ENCODE data around the gene PAX5.

The PAX5 gene

DNA sequence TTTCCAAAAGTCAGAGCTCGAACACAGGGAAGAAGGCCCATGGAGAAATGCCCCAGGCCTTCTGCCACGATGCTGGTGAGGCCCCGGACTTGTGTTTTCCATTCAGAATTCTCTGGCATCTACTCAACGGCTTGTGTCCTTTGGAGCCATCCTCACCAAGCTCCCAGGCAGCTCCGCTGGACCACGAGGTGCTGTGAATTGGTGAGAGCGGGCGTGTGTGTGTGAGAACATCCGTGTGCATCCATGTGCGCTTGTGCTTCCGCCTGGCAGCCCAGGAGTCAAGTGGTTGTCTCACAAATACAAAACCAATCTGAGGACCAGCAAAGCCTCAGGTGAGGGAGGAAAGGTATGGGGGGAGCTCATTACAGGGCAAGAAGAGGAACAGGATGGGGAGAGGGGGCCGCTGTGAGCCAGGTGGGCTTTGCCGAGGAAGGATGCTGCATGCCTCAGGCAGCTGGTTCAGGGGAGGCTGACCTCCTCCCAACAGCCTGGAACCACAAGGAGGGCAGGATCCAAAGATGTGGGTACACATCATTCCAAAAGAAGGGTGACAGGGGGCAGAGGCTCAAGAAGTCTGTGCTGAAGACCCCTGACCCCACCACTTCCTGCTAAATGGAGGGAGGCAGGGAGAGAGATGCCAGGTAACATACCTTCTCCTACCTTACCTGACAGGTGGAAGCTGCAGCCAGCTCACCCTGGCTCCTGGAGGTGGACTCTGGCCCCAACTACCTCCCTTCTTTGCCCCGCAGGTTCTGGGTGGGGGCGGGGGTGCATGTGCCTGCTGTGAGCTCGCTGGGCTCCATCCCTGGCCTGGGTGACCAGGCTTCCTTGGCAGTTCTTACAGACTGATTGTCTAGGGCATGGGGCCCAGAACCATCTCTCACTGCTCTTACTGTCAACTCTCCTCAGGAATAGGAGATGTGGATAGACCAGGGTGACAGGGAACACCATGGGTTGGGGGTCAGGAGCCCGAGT is 196.3 kb downstream of the PAX5 start:
- no peak overlapping the region for H2BK15ac ChIP-seq (ENCODE audit: low read length)
- no peak overlapping the region for H4K8ac ChIP-seq (ENCODE audit: low read depth, low read length)
- no peak overlapping the region for H3K18ac ChIP-seq (ENCODE audit: low read length)
- no peaks in the 10 kb centered on the region for H3K9me3 ChIP-seq (replicated peaks in 1 of 2; ENCODE audit: control insufficient read depth in 2 of 2, insufficient read depth in 1 of 2, low read depth in 1 of 2, low read length in 2 of 2)
- H3K4me3 ChIP-seq (ENCODE audit: low read length in 2 of 2) = peak overlapping the region in 1 of 2 donors; percentile 31
- H3K36me3 ChIP-seq (replicated peaks in 1 of 2; ENCODE audit: control insufficient read depth in 2 of 2, insufficient read depth in 2 of 2, low read length in 2 of 2) = peaks cover 0 to 51% of the 10 kb centered on the region in 2 donors
- no peak overlapping the region for H2BK12ac ChIP-seq (ENCODE audit: low read length)
- H2BK120ac ChIP-seq (ENCODE audit: low read depth, low read length) = no peak overlapping the region
- peaks cover 0 to 2% (median 0%) of the 10 kb centered on the region in 3 experiments for H3K27me3 ChIP-seq (ENCODE audit: control insufficient read depth in 3 of 3, insufficient read depth in 3 of 3, low read depth in 1 of 3, low read length in 3 of 3)
- H3K4me1 ChIP-seq (ENCODE audit: control insufficient read depth in 2 of 2, insufficient read depth in 1 of 2, low read depth in 1 of 2, low read length in 2 of 2) = peaks cover 5 to 14% of the 10 kb centered on the region in 2 donors
- no peak overlapping the region for H3K14ac ChIP-seq (ENCODE audit: low read length)
- no peak overlapping the region for H3K27ac ChIP-seq (replicated peaks; ENCODE audit: low read length)
- H3K9ac ChIP-seq (ENCODE audit: low read depth, low read length, poor library complexity) = no peak overlapping the region
- peak overlapping the region; percentile 20 for H2AK5ac ChIP-seq (ENCODE audit: low read depth, low read length)
- H2AFZ ChIP-seq (ENCODE audit: low read length) = no peak overlapping the region
- no peak overlapping the region for H4K91ac ChIP-seq (ENCODE audit: low read depth, low read length, poor library complexity)
- no peak overlapping the region for H3K4me2 ChIP-seq (ENCODE audit: insufficient read depth, low read length, poor library complexity, severe bottlenecking)
- no peak overlapping the region for H3K4ac ChIP-seq (ENCODE audit: low read length)
- H3K79me1 ChIP-seq (ENCODE audit: low read depth, low read length) = peaks cover 2% of the 10 kb centered on the region
- no peak overlapping the region for H2BK5ac ChIP-seq (ENCODE audit: low read length)
- no peak overlapping the region for H3K23ac ChIP-seq (ENCODE audit: low read depth, low read length, poor library complexity)
- DNase-seq (ENCODE audit: low spot score) = no peak
- WGBS, 2 donors (ENCODE audit: extremely low coverage in 2 of 2, insufficient read length in 2 of 2, insufficient replicate concordance in 1 of 2) = no CpG with 5 or more reads among the region's 17 CpGs

DNA sequence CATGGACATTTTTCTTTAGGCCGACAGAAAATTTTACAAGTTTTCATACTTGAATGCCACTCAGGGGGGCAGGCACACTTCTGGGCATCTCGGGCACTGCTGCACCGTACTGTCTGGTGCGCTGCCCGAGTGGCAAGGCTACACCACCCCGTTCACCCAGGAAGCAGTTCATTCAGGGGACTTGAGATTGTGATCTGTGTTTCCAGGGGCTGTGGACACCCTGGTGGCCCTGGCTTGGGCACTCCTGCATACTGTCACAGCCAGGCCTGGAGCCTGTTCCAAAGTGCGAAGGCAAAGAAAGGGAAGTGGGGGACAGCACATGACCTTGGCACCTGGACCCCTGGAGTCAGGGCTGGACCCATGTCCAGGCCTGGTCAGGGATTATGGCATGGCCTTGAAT is 197.6 kb downstream of the PAX5 start:
- Histone ChIP-seq H2BK12ac (ENCODE audit: low read length) (no peak overlapping the region), H3K4me1 (ENCODE audit: control insufficient read depth in 2 of 2, insufficient read depth in 1 of 2, low read depth in 1 of 2, low read length in 2 of 2) (peaks cover 3% of the 10 kb centered on the region in 2 donors), H3K79me1 (ENCODE audit: low read depth, low read length) (peaks cover 2% of the 10 kb centered on the region), H3K9me3 (replicated peaks in 1 of 2; ENCODE audit: control insufficient read depth in 2 of 2, insufficient read depth in 1 of 2, low read depth in 1 of 2, low read length in 2 of 2) (no peaks in the 10 kb centered on the region), H3K18ac (ENCODE audit: low read length) (no peak overlapping the region), H3K27me3 (ENCODE audit: control insufficient read depth in 3 of 3, insufficient read depth in 3 of 3, low read depth in 1 of 3, low read length in 3 of 3) (no peaks in the 10 kb centered on the region), H3K4ac (ENCODE audit: low read length) (no peak overlapping the region), H3K4me3 (ENCODE audit: low read length in 2 of 2) (no peak overlapping the region), H3K27ac (replicated peaks; ENCODE audit: low read length) (no peak overlapping the region), H3K4me2 (ENCODE audit: insufficient read depth, low read length, poor library complexity, severe bottlenecking) (no peak overlapping the region), H3K36me3 (replicated peaks in 1 of 2; ENCODE audit: control insufficient read depth in 2 of 2, insufficient read depth in 2 of 2, low read length in 2 of 2) (peaks cover 0 to 43% of the 10 kb centered on the region in 2 donors), H4K91ac (ENCODE audit: low read depth, low read length, poor library complexity) (no peak overlapping the region), H2BK15ac (ENCODE audit: low read length) (no peak overlapping the region), H2AFZ (ENCODE audit: low read length) (no peak overlapping the region), H2BK5ac (ENCODE audit: low read length) (no peak overlapping the region), H3K9ac (ENCODE audit: low read depth, low read length, poor library complexity) (no peak overlapping the region), H2AK5ac (ENCODE audit: low read depth, low read length) (no peak overlapping the region), H3K14ac (ENCODE audit: low read length) (no peak overlapping the region), H4K8ac (ENCODE audit: low read depth, low read length) (no peak overlapping the region), H3K23ac (ENCODE audit: low read depth, low read length, poor library complexity) (no peak overlapping the region), H2BK120ac (ENCODE audit: low read depth, low read length) (no peak overlapping the region)
- DNase-seq (ENCODE audit: low spot score) = no peak
- no CpG with 5 or more reads among the region's 7 CpGs for WGBS, 2 donors (ENCODE audit: extremely low coverage in 2 of 2, insufficient read length in 2 of 2, insufficient replicate concordance in 1 of 2)

DNA sequence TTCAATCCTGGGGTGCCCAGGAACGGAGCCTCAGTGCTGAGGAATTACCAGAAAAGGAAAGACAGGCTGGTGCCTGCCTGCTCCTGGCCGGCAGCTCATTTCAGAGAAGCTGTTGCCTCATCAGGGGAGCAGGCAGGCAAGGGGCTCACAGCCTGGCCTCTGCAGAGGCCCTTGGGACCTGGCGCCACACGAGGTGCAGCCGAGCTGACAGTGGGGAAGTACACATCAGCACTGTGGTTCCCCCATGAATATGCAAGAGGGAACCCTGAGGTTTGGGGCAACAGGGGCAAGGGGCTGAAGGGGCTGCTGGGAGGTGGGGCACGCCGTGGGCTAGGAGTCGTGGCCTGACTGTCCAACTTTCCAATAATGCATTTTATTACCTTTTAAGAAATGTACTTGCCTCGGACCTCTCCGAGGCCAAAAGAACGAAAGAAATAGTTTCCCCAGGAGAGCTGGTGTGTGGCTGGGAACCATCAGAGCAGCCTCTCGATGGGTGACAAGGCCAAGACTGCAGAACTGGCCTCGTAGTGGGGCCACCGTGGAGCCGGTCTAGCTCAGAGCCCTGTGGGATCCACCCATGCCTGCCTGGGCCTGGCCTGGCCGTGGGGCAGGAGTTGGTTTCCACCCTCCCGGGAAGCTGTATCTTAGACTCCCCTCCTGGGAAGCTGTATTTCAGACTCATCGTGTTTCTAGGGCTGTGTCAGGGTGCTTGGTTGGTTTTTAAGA is 198.6 kb downstream of the PAX5 start:
- no CpG with 5 or more reads among the region's 18 CpGs for WGBS, 2 donors (ENCODE audit: extremely low coverage in 2 of 2, insufficient read length in 2 of 2, insufficient replicate concordance in 1 of 2)
- H3K27me3 ChIP-seq (ENCODE audit: control insufficient read depth in 3 of 3, insufficient read depth in 3 of 3, low read depth in 1 of 3, low read length in 3 of 3) = no peaks in the 10 kb centered on the region
- H3K9ac ChIP-seq (ENCODE audit: low read depth, low read length, poor library complexity) = peak overlapping the region; percentile 34
- peak overlapping the region; percentile 67 for H3K14ac ChIP-seq (ENCODE audit: low read length)
- peak overlapping the region; percentile 94 for H3K18ac ChIP-seq (ENCODE audit: low read length)
- H2BK120ac ChIP-seq (ENCODE audit: low read depth, low read length) = no peak overlapping the region
- no peak overlapping the region for H3K4ac ChIP-seq (ENCODE audit: low read length)
- H2BK5ac ChIP-seq (ENCODE audit: low read length) = no peak overlapping the region
- H2BK15ac ChIP-seq (ENCODE audit: low read length) = peak overlapping the region; percentile 59
- no peaks in the 10 kb centered on the region for H3K9me3 ChIP-seq (replicated peaks in 1 of 2; ENCODE audit: control insufficient read depth in 2 of 2, insufficient read depth in 1 of 2, low read depth in 1 of 2, low read length in 2 of 2)
- peak overlapping the region; percentile 14 for H2AK5ac ChIP-seq (ENCODE audit: low read depth, low read length)
- peaks cover 0 to 39% of the 10 kb centered on the region in 2 donors for H3K36me3 ChIP-seq (replicated peaks in 1 of 2; ENCODE audit: control insufficient read depth in 2 of 2, insufficient read depth in 2 of 2, low read length in 2 of 2)
- no peak overlapping the region for H3K27ac ChIP-seq (replicated peaks; ENCODE audit: low read length)
- no peak overlapping the region for H4K8ac ChIP-seq (ENCODE audit: low read depth, low read length)
- H2BK12ac ChIP-seq (ENCODE audit: low read length) = no peak overlapping the region
- H3K23ac ChIP-seq (ENCODE audit: low read depth, low read length, poor library complexity) = no peak overlapping the region
- no peak overlapping the region for H3K4me3 ChIP-seq (ENCODE audit: low read length in 2 of 2)
- no peak overlapping the region for H4K91ac ChIP-seq (ENCODE audit: low read depth, low read length, poor library complexity)
- DNase-seq (ENCODE audit: low spot score) = no peak
- H3K4me2 ChIP-seq (ENCODE audit: insufficient read depth, low read length, poor library complexity, severe bottlenecking) = no peak overlapping the region
- H3K79me1 ChIP-seq (ENCODE audit: low read depth, low read length) = peaks cover 2% of the 10 kb centered on the region
- peaks cover 2 to 3% of the 10 kb centered on the region in 2 donors for H3K4me1 ChIP-seq (ENCODE audit: control insufficient read depth in 2 of 2, insufficient read depth in 1 of 2, low read depth in 1 of 2, low read length in 2 of 2)
- H2AFZ ChIP-seq (ENCODE audit: low read length) = no peak overlapping the region

DNA sequence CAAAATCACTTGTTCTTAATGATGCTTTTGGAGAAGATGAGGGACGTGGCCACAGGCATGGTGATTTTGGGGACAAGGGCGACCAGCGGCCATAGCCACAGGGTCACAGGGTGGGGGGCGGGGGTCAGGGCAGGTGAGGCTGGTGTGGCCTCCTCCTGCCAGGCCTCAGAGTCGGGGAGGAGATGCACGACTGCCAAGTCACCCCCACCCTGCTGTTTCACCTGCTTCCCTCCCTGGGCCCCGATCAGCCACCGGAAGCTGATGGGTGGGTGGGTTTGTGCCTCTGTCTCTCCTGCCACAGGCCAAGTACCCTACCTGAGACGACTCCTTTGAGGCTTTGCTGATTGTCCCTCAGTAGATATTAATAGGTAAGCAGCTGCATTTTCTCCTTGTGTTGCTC is 199.3 kb downstream of the PAX5 start:
- H2BK12ac ChIP-seq (ENCODE audit: low read length) = no peak overlapping the region
- no peak overlapping the region for H3K9ac ChIP-seq (ENCODE audit: low read depth, low read length, poor library complexity)
- H3K27ac ChIP-seq (replicated peaks; ENCODE audit: low read length) = no peak overlapping the region
- no peak overlapping the region for H3K4me3 ChIP-seq (ENCODE audit: low read length in 2 of 2)
- H3K27me3 ChIP-seq (ENCODE audit: control insufficient read depth in 3 of 3, insufficient read depth in 3 of 3, low read depth in 1 of 3, low read length in 3 of 3) = no peaks in the 10 kb centered on the region
- H2AFZ ChIP-seq (ENCODE audit: low read length) = no peak overlapping the region
- H2BK15ac ChIP-seq (ENCODE audit: low read length) = no peak overlapping the region
- H4K91ac ChIP-seq (ENCODE audit: low read depth, low read length, poor library complexity) = no peak overlapping the region
- no peak overlapping the region for H2BK5ac ChIP-seq (ENCODE audit: low read length)
- no peaks in the 10 kb centered on the region for H3K9me3 ChIP-seq (replicated peaks in 1 of 2; ENCODE audit: control insufficient read depth in 2 of 2, insufficient read depth in 1 of 2, low read depth in 1 of 2, low read length in 2 of 2)
- peak overlapping the region; percentile 14 for H3K14ac ChIP-seq (ENCODE audit: low read length)
- H3K79me1 ChIP-seq (ENCODE audit: low read depth, low read length) = peaks cover 2% of the 10 kb centered on the region
- no peak overlapping the region for H2BK120ac ChIP-seq (ENCODE audit: low read depth, low read length)
- peaks cover 2 to 3% of the 10 kb centered on the region in 2 donors for H3K4me1 ChIP-seq (ENCODE audit: control insufficient read depth in 2 of 2, insufficient read depth in 1 of 2, low read depth in 1 of 2, low read length in 2 of 2)
- no peak overlapping the region for H3K23ac ChIP-seq (ENCODE audit: low read depth, low read length, poor library complexity)
- H3K4ac ChIP-seq (ENCODE audit: low read length) = no peak overlapping the region
- peaks cover 0 to 32% of the 10 kb centered on the region in 2 donors for H3K36me3 ChIP-seq (replicated peaks in 1 of 2; ENCODE audit: control insufficient read depth in 2 of 2, insufficient read depth in 2 of 2, low read length in 2 of 2)
- WGBS, 2 donors (ENCODE audit: extremely low coverage in 2 of 2, insufficient read length in 2 of 2, insufficient replicate concordance in 1 of 2) = no CpG with 5 or more reads among the region's 9 CpGs
- H3K18ac ChIP-seq (ENCODE audit: low read length) = no peak overlapping the region
- DNase-seq (ENCODE audit: low spot score) = no peak
- H4K8ac ChIP-seq (ENCODE audit: low read depth, low read length) = no peak overlapping the region
- H3K4me2 ChIP-seq (ENCODE audit: insufficient read depth, low read length, poor library complexity, severe bottlenecking) = no peak overlapping the region
- H2AK5ac ChIP-seq (ENCODE audit: low read depth, low read length) = peak overlapping the region; percentile 66
